Smooth muscle cell (in vitro differentiated cells): ENCODE data around the gene RPLP1. TPM values are rescaled to one million over a fixed set of nuclear protein-coding genes. Genes with fewer than 3 reads are reported as not detected.
"Not testable (repeated sequence)": the region's sequence is repeated elsewhere in the genome, so short reads cannot be mapped to it uniquely, and the experiment has no call there.

Experiments
- DNase-seq: peaks from one replicate; lab custom pipeline; 2025; ENCODE audit not compliant: unreplicated experiment; lab: John Stamatoyannopoulos, UW
- H2AFZ ChIP-seq: fragments of 200-600 bp; sonication (generic); 2 replicates; pipeline ENCODE4 v1.6.0; 2016; ENCODE audit warnings: antibody characterized with exemption, low read depth, mild to moderate bottlenecking
- H3F3A ChIP-seq: fragments of 200-600 bp; sonication (generic); 2 replicates; pipeline ENCODE4 v1.6.0; 2017; ENCODE audit warnings: antibody characterized with exemption, low read depth
- H3K27ac ChIP-seq: fragments of 200-600 bp; sonication (generic); 2 replicates; pipeline ENCODE4 v1.5.1; 2016; ENCODE audit warnings: low read depth, mild to moderate bottlenecking
- H3K27me3 ChIP-seq: fragments of 200-600 bp; sonication (generic); 2 replicates; pipeline ENCODE4 v1.6.1; 2016; ENCODE audit warnings: low read depth, mild to moderate bottlenecking
- H3K36me3 ChIP-seq: fragments of 200-600 bp; sonication (generic); 2 replicates; pipeline ENCODE4 v1.5.1; 2016; ENCODE audit warnings: low read depth
- H3K4me1 ChIP-seq: fragments of 200-600 bp; sonication (generic); 2 replicates; pipeline ENCODE4 v1.5.1; 2016; ENCODE audit warnings: low read depth
- H3K4me2 ChIP-seq: fragments of 200-600 bp; sonication (generic); 2 replicates; pipeline ENCODE4 v1.6.0; 2016; ENCODE audit warnings: mild to moderate bottlenecking
- H3K4me3 ChIP-seq: fragments of 200-600 bp; sonication (generic); 2 replicates; pipeline ENCODE4 v1.5.1; 2016; ENCODE audit warnings: mild to moderate bottlenecking
- H3K79me2 ChIP-seq: fragments of 200-600 bp; sonication (generic); 2 replicates; pipeline ENCODE4 v1.6.0; 2016; ENCODE audit warnings: low read depth, mild to moderate bottlenecking
- H3K9ac ChIP-seq: fragments of 200-600 bp; sonication (generic); 2 replicates; pipeline ENCODE4 v1.6.0; 2016; ENCODE audit warnings: low read depth
- H3K9me3 ChIP-seq: fragments of 200-600 bp; sonication (generic); replicated peaks from 2 replicates; pipeline ENCODE4 v1.5.1; 2016; ENCODE audit warnings: low read depth
- H4K20me1 ChIP-seq: fragments of 200-600 bp; sonication (generic); 2 replicates; pipeline ENCODE4 v1.6.0; 2016; ENCODE audit warnings: low read depth
- WGBS: methylation state at CpG from one replicate; pipeline ENCODE4 v1.1.7; 2016; ENCODE audit warnings: low lambda C conversion rate; 5-methylcytosine and 5-hydroxymethylcytosine counted together
- polyA plus RNA-seq: library from polyadenylated mRNA; unstranded; fragments of >200 nt; fragmentation: Nextera tagmentation; extraction: Ambion mirVana; gene quantifications from 2 replicates; pipeline ENCODE4 v1.2.1, GENCODE V29; 2016
- total RNA-seq: library from RNA; depleted of rRNA; stranded (reverse); fragments of >200 nt; gene quantifications from 2 replicates; pipeline ENCODE4 v1.2.3, GENCODE V29; 2014
- TF ChIP-seq, protein P1 (sequence below): fragments of 200-600 bp; sonication (generic); IDR thresholded peaks from 2 replicates; pipeline ENCODE4 v1.5.1; 2017; ENCODE audit warnings: borderline replicate concordance, mild to moderate bottlenecking, antibody characterized with exemption; ENCODE audit not compliant: insufficient read depth, poor library complexity, severe bottlenecking

RPLP1 gene
- total and polyA plus RNA-seq, 2 experiments from 2014 or later, result 375 to 1,155 TPM

DNA sequence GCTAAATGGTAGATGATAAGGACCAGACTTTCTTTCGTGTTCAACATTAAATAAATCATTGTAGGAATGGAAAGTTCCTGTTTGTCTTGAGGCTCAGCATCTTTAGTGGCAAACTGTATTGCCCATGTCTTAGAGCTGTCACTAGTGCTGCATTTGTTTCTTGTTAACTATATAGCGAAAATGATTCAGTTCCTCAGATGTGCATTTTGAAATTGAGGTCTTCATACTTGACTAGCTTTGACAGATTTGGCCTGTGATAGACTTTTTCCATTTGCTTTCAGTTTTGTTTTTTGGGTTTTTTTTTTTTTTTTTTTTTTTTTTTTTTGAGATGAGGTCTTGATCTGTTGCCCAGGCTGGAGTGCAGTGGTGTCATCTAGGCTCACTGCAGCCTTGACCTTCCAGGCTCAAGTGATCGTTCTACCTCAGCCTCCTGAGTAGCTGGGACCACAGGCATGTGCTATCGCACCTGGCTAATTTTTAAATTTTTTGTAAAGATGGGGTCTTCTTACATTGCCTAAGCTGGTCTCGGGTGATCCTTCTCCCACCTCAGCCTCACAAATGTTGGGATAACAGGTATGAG, 9.5 kb upstream of the RPLP1 start:
- H3K9ac ChIP-seq, result no peak overlapping the region
- no peak for DNase-seq
- H3K4me1 ChIP-seq, result no peaks in the 10 kb centered on the region
- 94% methylated on average over 5 of the region's 5 CpGs for WGBS
- TF ChIP-seq, protein P1, sequence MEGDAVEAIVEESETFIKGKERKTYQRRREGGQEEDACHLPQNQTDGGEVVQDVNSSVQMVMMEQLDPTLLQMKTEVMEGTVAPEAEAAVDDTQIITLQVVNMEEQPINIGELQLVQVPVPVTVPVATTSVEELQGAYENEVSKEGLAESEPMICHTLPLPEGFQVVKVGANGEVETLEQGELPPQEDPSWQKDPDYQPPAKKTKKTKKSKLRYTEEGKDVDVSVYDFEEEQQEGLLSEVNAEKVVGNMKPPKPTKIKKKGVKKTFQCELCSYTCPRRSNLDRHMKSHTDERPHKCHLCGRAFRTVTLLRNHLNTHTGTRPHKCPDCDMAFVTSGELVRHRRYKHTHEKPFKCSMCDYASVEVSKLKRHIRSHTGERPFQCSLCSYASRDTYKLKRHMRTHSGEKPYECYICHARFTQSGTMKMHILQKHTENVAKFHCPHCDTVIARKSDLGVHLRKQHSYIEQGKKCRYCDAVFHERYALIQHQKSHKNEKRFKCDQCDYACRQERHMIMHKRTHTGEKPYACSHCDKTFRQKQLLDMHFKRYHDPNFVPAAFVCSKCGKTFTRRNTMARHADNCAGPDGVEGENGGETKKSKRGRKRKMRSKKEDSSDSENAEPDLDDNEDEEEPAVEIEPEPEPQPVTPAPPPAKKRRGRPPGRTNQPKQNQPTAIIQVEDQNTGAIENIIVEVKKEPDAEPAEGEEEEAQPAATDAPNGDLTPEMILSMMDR, result no peak
- no peaks in the 10 kb centered on the region for H3K27me3 ChIP-seq
- no peaks in the 10 kb centered on the region for H3K79me2 ChIP-seq
- no peak overlapping the region for H2AFZ ChIP-seq
- no peaks in the 10 kb centered on the region for H4K20me1 ChIP-seq
- H3K36me3 ChIP-seq, result no peaks in the 10 kb centered on the region
- H3K27ac ChIP-seq, result no peak overlapping the region
- H3K9me3 ChIP-seq, result no peaks in the 10 kb centered on the region
- H3K4me2 ChIP-seq, result no peak overlapping the region
- no peak overlapping the region for H3K4me3 ChIP-seq
- H3F3A ChIP-seq, result no peaks in the 10 kb centered on the region

DNA sequence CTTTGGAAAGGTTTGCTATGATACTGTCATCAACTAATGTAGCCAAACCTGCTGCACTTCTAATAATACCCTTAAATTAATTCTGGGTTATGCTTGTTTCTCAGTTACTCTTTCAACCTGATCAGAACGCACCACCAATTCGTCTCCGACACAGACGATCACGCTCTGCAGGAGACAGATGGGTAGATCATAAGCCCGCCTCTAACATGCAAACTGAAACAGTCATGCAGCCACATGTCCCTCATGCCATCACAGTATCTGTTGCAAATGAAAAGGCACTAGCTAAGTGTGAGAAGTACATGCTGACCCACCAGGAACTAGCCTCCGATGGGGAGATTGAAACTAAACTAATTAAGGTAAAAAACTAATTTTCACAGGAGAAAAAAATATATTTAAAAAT, 7.9 kb upstream of the RPLP1 start:
- WGBS, result over 99% methylated on average over 7 of the region's 7 CpGs
- Histone ChIP-seq H3F3A (no peaks in the 10 kb centered on the region), H3K36me3 (no peaks in the 10 kb centered on the region), H3K4me2 (no peak overlapping the region), H3K27ac (no peak overlapping the region), H3K79me2 (no peaks in the 10 kb centered on the region), H3K4me1 (no peaks in the 10 kb centered on the region), H2AFZ (no peak overlapping the region), H3K27me3 (no peaks in the 10 kb centered on the region), H4K20me1 (no peaks in the 10 kb centered on the region), H3K9me3 (no peaks in the 10 kb centered on the region), H3K9ac (no peak overlapping the region), H3K4me3 (no peak overlapping the region)
- no peak for DNase-seq
- TF ChIP-seq, protein P1, result no peak

- no peak overlapping the region for H3K4me3 ChIP-seq
- no peaks in the 10 kb centered on the region for H3K36me3 ChIP-seq
- peaks cover 6% of the 10 kb centered on the region for H3K4me1 ChIP-seq
- H3K27me3 ChIP-seq, result no peaks in the 10 kb centered on the region
- no peak for DNase-seq
- WGBS, result 59% methylated on average over 2 of the region's 2 CpGs
- no peaks in the 10 kb centered on the region for H3K79me2 ChIP-seq
- no peaks in the 10 kb centered on the region for H3K9me3 ChIP-seq
- no peak overlapping the region for H3K9ac ChIP-seq
- peaks cover 11% of the 10 kb centered on the region for H3F3A ChIP-seq
- no peak overlapping the region for H3K4me2 ChIP-seq
- H2AFZ ChIP-seq, result no peak overlapping the region
- H3K27ac ChIP-seq, result no peak overlapping the region
- TF ChIP-seq, protein P1, result no peak
- no peaks in the 10 kb centered on the region for H4K20me1 ChIP-seq
Observed at GRCh38 chr15:69446953-69447352, 5.7 kb upstream of the RPLP1 start.

GRCh38 chr15:69450221-69450620, 2.4 kb upstream of the RPLP1 start:
- H3K9ac ChIP-seq, H3K36me3 ChIP-seq, H3K27me3 ChIP-seq, H2AFZ ChIP-seq, H3K4me2 ChIP-seq, H3K4me3 ChIP-seq, H3K27ac ChIP-seq, DNase-seq, H3K9me3 ChIP-seq: not testable (repeated sequence)
- peaks cover 17% of the 10 kb centered on the region for H3K4me1 ChIP-seq
- WGBS, result 99% methylated on average over 4 of the region's 4 CpGs
- peaks cover 25% of the 10 kb centered on the region for H3K79me2 ChIP-seq
- peaks cover 25% of the 10 kb centered on the region for H4K20me1 ChIP-seq
- peaks cover 26% of the 10 kb centered on the region for H3F3A ChIP-seq
